T-helper 2 cell (primary cell): ENCODE results near the gene SOCS1.

Experiments used
- DNase-seq, 5 experiments: peaks; one replicate each; pipeline versions ENCODE4 v3.0.0 to v3.0.0-alpha.2; 2012 to 2022

The SOCS1 gene

GRCh38 chr16:11259655-11260595 is 3.9 kb upstream of the SOCS1 start:
- no peak for DNase-seq

- DNase-seq: peak in 2 of 5 experiments; percentile 42 to 88
Observed at GRCh38 chr16:11258553-11259492, 2.8 kb upstream of the SOCS1 start.

GRCh38 chr16:11257131-11257938 is 1.3 kb upstream of the SOCS1 start:
- DNase-seq: peak in 3 of 5 experiments; percentile 40 to 82 (median 40)

- peak in 1 of 5 experiments; percentile 75 for DNase-seq
Observed at GRCh38 chr16:11256661-11257130, 692 bp upstream of the SOCS1 start.

GRCh38 chr16:11254913-11255736 is 879 bp downstream of the SOCS1 start:
- peak in 4 of 5 experiments; percentile 30 to 84 (median 64) for DNase-seq

GRCh38 chr16:11253995-11254912 is 1.8 kb downstream of the SOCS1 start:
- DNase-seq: peak in 1 of 5 experiments; percentile 44

- peak in 4 of 5 experiments; percentile 31 to 80 (median 48) for DNase-seq
Observed at GRCh38 chr16:11253009-11253994, 2.7 kb downstream of the SOCS1 start.

GRCh38 chr16:11252482-11252931 is 3.5 kb downstream of the SOCS1 start:
- DNase-seq: peak in 1 of 5 experiments; percentile 42

GRCh38 chr16:11251525-11252481 is 4.2 kb downstream of the SOCS1 start:
- peak in 4 of 5 experiments; percentile 65 to 96 (median 70) for DNase-seq

- DNase-seq: peak in 1 of 5 experiments; percentile 48
Observed at GRCh38 chr16:11250786-11251524, 5.0 kb downstream of the SOCS1 start.

GRCh38 chr16:11250091-11250785 is 5.8 kb downstream of the SOCS1 start:
- peak in 1 of 5 experiments; percentile 64 for DNase-seq

- peak in 1 of 5 experiments; percentile 59 for DNase-seq
Observed at GRCh38 chr16:11249233-11250061, 6.6 kb downstream of the SOCS1 start.

GRCh38 chr16:11248133-11248532 is 7.9 kb downstream of the SOCS1 start:
- no peak for DNase-seq

- peak in 1 of 5 experiments; percentile 63 for DNase-seq
Observed at GRCh38 chr16:11245988-11246387, 10.0 kb downstream of the SOCS1 start.

- DNase-seq: no peak
Observed at GRCh38 chr16:11245222-11245737, 10.7 kb downstream of the SOCS1 start.
